Stimulated activated CD8-positive, alpha-beta memory T cell treated with anti-CD3 and anti-CD28 coated beads, Interleukin-7, amount 100 ng/mL, for 24 hours (primary cell): Measurements from ENCODE around the gene ALPK3.

Source experiments
- DNase-seq: peaks from one replicate; pipeline ENCODE4 v3.0.0-alpha.2; 2020; ENCODE audit warnings: low read depth

ALPK3 gene

DNA sequence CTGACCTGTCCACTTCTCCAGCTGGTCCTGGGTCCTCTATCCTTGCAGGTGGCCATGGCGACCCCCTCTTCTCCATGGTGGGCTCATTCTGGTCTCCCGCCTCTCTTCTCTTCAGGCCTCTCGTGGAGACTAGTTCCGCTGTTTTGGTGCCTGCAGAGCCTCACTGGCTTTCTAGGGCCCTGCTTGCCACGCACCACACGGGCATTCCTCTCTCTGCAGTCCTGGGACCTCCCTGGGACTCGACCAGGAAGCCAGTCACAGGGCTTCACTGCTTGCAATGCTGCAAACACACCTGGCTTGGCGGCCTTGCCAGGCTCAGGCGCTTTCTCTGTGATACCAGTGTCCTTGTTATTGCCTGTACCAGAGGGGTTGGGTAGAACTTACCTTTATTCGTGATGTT lies 76.5 kb downstream of the ALPK3 start:
- DNase-seq, result no peak

DNA sequence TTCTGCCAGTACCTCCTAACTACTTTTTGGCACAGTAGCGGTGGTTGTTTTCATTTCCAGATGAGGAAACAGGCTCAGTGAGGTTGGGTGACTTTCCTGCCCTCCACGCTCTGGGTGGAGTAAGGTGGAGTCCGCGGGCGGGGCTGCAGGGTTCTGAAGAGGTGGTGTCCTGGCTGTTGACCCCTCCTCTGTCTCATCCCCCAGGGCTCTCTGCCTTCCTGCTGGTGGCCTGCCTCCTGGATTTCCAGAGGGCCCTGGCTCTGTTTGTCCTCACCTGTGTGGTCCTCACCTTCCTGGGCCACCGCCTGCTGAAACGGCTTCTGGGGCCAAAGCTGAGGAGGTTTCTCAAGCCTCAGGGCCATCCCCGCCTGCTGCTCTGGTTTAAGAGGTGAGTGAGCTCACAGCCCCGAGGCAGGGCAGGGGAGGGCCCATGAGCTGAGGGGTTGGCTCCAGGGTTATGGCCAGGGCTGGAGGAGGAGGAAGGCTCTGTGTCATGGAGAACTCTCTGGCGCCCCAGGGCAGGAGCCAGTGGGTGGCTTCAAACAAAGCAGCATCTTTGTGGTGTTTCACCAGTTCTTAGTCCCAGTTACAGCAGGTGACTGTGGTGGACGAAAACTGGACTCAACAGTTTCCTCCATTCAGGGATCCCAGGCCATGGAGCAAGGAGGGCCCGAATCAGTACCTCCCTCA lies 77.7 kb downstream of the ALPK3 start:
- DNase-seq, result no peak

DNA sequence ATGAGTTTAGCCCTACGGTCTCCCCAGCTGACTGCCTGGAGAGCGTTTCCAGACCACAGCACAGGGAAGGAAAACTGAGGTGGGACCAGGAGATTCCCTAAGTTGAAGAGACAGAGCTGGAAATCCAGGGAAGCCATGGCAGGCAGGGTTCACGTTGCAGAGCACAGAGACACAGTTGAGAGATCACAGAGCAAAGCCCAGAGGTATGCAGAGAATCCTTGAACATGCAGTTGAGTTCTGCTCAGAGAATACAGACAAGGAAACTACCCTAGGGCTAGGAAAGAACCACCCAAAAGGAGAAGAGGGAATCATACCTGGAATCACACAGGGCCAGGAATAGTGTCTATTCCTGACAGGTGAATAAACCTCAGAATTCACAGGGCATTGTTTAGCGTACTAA lies 81.6 kb downstream of the ALPK3 start:
- DNase-seq, result no peak

DNA sequence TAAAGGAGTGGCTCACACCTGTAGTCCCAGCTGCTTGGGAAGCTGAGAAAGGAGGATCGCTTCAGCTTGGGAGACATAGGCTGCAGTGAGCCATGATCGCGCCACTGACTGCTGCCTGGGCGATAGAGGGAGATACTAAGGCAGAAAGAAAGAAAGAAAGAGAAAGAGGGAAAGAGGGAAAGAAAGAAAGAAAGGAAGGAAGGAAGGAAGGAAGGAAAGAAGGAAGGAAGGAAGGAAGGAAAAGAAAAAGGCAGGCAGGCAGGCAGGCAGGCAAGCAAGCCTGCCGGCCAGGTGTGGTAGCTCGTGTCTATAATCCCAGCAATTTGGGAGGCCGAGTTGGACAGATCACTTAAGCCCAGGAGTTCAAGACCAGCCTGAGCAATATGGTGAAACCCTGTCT lies 82.6 kb downstream of the ALPK3 start:
- DNase-seq, result no peak

DNA sequence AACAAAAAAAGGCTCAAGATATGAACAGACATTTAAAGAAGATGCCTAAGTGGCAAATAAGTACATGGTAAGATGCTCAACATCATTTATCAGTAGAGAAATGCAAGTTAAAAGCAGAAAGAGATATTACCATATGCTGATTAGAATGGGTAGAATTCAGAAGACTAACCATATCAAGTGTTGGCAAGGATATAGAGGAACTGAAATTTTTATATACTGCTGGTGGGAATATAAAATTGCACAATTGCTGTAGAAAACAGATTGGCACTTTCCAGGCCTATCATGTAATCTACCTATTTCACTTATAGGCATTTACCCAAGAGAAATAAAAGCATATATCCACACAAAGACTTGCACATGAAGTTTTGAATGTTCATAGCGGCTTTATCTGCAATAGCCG lies 84.4 kb downstream of the ALPK3 start:
- no peak for DNase-seq

DNA sequence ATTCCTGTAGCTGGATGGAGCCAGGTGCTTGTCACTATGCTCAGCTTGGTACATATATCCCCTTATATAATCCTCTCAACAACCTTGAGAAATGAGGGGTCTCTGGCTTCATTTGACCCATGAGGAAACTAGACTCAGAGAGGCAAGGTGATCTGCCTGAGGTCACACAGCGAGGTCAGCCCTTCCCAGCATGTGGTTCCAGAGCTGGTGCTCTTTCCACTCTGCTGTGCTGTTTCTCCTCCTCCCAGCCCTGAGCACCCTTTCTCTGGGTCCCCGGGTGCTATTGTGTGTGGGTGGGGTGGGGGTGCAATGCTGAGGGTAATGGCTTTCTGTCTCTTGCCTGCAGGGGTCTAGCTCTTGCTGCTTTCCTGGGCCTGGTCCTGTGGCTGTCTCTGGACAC lies 86.6 kb downstream of the ALPK3 start:
- DNase-seq, result no peak

DNA sequence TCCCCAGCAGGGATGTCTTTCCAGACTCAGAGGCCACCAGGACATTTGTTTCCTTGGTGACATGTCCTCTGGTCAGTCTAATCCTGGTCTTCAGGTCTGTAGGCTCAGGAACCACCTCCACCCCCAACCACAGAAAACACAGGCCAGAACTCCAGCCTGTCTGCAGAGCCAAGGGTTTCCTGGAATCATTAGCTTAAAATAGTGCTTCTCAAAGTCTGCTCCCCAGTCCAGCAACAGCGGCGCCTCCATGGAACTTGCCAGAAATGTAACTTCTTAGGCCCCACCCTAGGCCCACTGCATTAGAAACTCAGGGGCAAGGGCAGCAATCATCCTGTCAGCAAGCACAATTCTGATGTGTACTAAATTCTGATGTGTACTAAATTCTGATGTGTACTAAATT lies 87.3 kb downstream of the ALPK3 start:
- no peak for DNase-seq

DNA sequence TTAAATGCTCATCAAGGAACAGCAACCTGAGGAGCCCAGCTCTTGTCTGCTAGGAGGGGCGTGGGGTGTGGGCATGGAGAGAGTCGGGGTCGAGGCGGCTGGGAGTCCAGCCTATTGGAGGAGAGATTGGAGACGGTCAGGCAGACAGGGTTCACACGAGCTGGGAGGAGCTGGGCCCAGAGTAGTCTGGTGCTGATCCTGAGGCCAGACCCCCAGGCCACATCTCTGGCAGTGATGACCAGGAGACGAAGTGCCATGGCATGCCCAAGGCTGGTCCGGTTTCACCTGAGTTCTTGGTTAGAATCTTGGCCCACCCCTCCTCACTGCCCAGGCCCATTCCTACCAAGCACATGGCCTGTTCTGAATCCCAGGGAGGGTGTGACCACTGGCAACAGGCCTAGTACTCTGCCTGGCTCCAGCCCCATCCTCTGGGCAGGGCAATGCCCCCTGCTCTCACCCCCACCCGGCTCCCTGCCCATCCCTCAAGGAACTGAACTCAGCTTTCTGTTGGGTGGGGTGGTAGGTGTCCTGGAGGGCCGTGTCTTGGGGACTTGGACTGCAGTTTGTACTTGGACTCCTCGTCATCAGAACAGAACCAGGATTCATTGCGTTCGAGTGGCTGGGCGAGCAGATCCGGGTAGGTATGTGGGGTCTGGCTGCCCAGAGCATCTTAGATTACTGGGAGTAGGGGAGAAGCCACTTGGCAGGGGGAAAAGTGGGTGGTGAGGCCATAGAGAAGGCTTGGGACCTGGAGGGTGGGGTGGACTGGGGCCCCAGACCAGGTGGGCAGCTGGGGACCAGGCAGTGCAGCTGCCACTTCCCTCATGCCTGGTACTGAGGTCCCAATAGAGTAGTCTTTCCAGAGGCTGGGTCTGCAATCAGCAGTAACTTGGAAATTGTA lies 88.1 kb downstream of the ALPK3 start:
- no peak for DNase-seq

DNA sequence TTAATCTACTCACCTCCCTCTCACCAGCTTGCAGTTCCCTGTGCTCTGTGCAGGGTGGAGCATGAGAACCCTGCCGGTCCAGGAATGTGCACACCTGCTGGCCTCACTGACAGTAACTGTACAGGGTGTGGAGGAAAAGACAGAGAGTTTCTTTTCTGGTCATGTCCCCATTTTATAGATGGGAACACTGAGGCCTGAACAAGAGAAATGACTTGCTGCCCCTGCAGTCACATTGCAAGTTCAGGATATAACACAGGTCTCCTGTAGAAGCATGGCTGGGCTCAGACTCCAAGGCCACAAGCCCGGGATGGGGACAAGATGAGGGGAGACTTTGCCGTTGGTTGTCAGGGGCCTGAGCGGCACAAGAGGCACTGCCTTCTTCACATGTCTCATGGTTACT lies 90.6 kb downstream of the ALPK3 start:
- no peak for DNase-seq

DNA sequence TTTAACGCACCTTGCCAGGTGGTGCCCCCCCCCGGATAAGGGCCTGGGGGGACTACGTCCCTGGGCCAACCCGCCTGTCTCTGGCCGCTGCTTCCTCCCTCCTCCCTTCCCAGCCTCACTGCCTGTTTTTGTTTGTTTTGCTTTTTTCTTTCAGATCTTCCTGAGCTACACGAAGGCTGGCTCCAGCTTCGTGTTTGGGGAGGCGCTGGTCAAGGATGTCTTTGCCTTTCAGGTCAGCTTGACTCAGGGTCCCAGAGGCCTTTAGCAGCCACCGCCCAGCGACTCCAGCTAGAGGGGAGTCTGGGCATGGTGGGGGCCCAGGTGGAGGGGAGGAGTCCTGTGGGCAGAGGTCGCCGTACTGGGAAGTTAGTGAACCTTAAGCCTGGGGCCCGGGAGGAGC lies 91.4 kb downstream of the ALPK3 start:
- no peak for DNase-seq

DNA sequence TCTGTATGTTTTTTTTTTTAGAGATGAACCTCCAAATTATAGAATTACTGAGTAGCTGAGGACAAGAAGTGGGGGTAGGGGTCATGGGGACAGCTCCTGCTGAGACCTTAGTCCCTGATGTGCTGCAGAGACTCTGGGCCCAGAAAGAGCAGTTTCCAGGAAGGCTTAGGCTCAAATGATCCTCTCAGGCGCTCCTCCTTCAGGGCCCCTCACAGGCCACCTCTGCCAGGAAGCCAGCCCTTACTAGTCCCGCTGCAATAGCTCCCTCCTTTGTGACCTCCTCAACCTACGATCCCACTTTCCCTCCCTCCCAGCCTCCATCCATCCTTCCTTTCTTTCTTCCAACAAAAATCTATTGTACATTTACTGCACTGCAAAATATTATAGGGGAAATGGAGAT lies 91.9 kb downstream of the ALPK3 start:
- no peak for DNase-seq

DNA sequence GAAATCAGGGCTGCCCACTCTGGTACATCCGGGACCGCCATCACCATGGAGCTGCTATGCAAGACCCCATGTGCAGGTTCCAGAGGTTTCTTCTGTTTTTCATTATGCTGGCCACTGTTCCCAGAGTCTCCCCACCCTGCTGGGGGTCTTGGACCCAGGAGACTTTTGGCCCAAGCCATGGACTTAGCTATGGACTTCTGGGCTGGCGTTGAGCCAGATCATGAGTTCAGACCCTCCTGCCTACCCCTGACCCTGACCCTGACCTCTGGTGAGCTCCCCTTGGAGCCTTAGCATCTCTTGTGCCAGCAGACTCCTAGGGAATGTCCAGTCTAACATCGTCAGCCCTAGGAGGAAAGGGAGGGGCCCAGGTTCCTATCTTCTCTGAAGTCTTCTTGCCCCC lies 92.6 kb downstream of the ALPK3 start:
- no peak for DNase-seq

DNA sequence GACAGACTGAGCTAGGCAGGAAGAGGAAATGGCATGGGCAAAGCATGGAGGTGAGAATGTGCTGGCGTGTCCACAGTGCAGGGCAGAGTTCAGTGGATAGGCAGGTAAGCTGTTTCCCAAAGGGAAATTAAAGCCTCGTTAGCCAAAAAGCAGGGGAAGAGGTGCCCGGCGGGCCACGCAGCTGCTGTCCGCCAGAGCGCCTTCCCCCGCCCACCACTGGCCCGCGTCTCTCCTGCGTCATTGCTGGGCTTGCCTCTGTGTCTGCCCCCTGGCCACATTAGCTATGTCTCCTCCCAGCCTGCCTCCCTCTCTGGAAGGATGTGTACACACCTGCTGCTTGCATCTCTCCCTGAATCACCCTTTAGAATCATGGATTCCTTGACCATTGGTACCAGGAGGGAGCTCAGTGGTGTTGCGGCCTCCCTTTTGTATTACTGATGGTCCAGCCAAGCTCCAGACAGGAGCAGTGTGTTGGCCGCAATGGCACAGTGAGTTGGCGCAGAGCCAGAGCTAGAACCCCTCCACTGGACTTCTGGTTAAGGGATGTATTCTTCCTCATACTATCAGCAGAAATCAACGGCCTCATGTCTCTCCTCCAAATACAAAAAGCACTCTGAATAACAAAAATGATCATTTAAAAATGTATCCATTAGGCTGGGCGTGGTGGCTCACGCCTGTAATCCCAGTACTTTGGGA lies 93.9 kb downstream of the ALPK3 start:
- DNase-seq, result no peak

DNA sequence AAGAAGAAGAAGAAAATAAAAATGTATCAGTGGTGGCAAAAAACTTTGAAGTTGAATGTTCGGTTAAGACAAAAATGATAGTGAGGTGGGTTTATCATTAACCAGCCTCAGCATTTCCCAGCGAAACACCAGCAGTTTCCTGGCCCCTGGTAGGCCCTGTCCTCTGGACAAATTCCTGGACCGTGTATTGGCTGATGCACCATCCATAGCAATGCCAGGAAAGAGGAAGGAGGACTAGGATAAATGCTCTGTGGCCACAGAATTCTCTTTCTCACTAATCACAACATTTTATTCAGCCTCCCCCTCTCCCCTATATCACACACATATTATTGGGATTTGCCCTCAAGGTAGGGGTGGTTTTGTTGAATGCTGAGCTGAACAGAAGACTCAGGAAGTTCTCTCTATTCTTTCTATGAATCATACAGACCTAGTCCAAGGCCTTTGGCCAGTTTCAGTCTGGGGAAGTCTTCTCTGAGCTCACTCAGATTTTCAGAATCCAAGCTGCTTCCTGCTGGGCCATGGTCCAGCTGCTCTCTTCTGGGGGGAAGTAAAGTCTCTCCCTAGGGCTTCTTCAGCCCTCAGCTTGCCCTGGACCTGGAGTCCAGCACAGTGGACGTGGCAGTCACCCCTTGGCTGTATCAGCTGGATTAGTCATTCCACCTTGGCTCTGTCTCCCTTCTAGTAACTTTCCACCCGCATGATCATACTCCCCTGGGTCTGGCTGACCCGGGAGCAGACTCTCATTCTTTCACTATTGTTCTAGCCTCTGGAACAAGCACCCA lies 94.9 kb downstream of the ALPK3 start:
- no peak for DNase-seq

DNA sequence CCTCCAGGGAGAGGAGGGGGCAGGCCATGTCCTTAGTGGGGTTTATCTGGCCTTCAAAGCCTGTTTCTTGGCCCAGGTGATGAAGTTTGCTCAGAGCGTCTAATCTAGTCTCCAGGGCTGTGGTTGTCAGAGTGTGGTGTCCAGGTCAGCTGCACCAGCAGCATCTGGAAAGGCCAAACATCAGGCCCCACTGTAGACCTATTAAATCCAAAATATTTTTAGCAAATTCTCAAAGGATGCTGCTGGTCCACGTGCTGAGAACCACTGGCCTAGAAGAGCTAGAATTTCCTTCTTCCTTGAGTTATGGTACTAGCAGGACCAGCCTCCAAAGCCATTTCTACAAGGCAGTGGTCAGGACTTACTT lies 96.2 kb downstream of the ALPK3 start:
- DNase-seq, result no peak

DNA sequence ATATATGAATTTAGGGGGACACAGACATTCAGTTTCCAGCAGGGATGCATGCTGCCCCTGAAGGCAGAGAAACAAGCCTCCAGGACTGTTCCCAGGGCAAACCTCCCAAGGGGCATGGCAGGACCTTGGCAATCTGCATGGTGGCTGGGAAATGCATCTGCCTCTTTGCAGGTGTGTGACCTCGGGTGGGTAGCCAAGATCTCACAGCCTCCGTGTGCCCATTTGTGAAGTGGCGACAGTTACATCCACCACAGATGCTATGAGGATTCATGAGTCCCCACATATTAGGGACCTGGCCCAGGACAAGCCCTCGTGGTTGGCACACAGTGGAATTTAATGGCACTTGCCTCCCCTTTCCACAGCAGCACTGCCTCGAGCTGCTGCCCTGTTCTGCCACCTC lies 97.2 kb downstream of the ALPK3 start:
- no peak for DNase-seq

DNA sequence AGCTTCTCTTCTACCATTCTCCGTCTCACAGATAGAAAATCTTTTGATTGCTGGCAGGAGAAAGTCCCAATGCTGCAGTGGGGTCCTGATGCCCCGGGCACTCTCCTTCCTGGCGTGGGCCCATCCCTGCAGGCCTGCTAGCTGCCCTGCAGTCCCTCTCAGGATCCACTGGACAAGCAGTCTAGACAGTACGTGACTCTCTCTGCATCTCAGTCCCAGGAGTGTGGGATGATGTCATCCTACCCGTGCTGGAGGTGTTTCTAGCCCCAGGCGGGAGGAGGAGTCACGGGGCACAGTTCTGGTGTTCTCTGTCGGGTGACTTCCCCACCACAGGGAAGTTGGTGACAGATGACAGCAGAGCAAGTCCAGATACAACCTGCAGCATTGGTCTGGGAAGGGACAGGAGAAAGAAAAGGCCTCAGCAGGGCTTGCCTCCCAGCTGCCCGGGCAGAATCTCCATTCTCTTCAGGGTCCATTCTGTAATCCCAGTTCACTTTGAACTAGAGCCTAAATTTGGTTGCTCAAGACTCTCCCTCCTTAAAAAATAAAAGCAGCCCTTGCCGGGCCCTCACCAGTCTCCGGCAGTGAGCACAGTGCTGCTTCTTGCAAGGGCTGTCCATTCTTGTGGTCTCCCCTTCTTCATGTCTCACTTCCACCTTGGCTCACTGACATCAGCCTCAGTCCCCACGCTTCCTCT lies 97.9 kb downstream of the ALPK3 start:
- no peak for DNase-seq

DNA sequence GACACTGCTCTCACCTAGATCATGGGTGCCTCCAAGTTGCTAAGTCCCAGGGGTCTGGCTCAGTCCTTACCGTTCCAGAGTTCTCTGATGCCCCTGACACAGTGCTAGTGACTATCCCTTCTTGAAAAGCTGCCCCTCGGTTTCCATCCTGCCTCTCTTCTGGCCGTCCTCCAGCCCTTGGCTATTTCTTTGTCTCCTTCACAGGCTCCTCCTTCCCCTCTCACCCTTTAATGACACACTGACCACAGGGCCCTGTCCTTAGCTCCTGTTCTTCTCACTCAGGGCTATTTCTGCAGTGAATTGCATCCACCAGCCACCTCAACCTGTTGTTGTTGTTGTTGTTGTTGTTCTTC lies 98.4 kb downstream of the ALPK3 start:
- DNase-seq, result no peak

DNA sequence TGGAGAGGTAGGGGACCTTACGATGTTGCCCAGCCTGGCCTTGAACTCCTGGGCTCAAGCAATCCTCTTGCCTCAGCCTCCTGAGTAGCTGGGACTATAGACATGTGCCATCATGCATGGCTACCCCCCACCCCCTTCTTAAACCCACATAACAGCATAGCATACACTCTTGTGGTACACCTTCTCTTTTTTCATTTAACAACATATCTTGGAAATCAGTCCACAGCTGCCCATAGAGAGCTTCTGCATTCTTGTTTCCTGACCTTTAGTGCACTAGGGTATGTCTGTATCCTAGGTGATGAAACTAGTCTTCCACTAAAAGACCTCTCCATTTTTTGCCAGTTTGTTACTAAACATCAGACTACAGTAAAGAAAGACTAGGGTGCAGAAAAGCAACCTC lies 100.3 kb downstream of the ALPK3 start:
- no peak for DNase-seq

DNA sequence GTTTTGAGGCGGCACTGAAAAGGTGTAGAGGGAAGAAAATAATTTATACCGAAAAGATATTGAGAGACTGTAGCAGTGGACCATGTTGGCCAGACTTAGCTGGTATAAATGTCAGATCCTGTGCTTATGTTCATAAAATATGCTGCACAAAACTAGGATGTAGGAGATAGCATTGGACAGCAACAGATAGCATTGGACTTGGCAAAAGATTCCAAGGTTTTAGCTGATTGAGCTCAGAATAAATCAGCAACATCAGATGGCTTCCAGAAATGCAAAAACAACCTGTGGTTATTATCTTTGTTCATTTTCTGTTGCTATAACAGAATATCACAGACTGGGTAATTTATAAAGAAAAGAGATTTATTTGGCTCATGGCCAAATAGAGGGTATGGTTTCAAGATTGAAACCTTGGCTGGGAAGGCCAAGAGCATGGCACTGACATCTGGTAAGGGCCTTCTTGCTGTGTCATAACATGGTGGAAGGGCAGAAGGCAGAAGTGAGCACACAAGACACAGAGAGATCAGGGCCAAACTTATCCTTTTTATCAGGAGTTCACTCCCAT lies 102.0 kb downstream of the ALPK3 start:
- no peak for DNase-seq

DNA sequence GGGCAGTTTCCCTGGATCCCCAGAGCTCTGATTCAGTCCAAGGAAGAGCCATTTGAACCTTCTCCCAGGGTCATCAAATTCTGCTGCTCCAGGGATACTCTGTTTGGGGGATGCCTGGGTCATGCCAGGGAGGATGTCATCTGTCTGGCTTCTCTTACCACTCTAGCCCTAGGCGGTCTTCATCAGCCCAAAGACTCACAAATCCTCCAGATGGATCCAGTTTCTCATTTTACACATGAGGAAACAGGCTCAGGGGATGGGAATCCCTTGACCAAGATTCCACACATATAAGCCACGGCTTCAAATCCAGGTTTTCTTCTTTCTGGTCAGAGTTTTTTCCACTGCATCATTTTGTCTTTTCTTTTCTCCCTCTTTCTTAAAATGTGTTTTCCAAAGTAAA lies 104.0 kb downstream of the ALPK3 start:
- DNase-seq, result no peak

DNA sequence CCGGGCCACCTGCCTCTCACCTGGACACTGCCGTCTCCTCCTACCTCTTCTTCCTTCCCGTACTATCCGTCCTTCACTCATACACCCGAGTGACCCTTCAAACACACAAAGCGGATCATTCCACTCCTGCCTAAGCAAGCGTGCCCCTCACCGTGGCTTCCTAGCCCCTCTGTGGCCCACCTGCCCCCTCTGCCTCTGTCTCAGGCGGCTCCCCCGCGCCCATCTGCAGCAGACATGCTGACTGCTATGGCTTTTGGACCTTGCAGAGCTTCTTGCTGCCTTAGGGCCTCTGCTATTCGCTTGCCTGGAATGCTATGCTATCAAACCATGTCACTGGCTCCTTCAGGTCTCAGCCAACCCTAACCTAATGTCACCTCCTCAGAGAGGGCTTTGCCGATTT lies 105.4 kb downstream of the ALPK3 start:
- DNase-seq, result no peak
